AG04450 (cell line): ENCODE results near the gene DNAH8. TPM values are rescaled to one million over a fixed set of nuclear protein-coding genes. Genes with fewer than 3 reads are reported as not detected.

Experiments used
- CTCF ChIA-PET: fragments of 300-600, 350-600 bp; formaldehyde crosslinking; extraction: SDS; loops from one replicate; lab custom pipeline; 2022; ENCODE audit warnings: antibody characterized with exemption, inconsistent platforms; lab: Charles Lee
- POLR2A ChIA-PET: fragments of 350-600 bp; formaldehyde crosslinking; extraction: SDS; loops from one replicate; lab custom pipeline; 2021; ENCODE audit warnings: antibody characterized with exemption, inconsistent platforms; lab: Yijun Ruan, JAX
- DNase-seq: peaks from one replicate; pipeline ENCODE4 v3.0.0-alpha.2; 2011; ENCODE audit warnings: low read depth, low spot score
- H3K27ac ChIP-seq: one replicate; pipeline ENCODE4 v1.5.1; 2012; ENCODE audit warnings: low read depth, low read length, control low read depth
- H3K27me3 ChIP-seq: one replicate; pipeline ENCODE4 v1.6.0; 2012; ENCODE audit warnings: low read length; ENCODE audit not compliant: control insufficient read depth, insufficient read depth
- H3K4me3 ChIP-seq: 2 replicates; pipeline ENCODE4 v1.5.1; 2011; ENCODE audit warnings: mild to moderate bottlenecking, low read depth, low read length, control low read depth
- H3K9me3 ChIP-seq: 2 replicates; pipeline ENCODE4 v1.5.1; 2012; ENCODE audit warnings: low read length; ENCODE audit not compliant: control insufficient read depth, insufficient read depth
- polyA plus RNA-seq: library from polyadenylated mRNA; depleted of rRNA; stranded (reverse); fragments of >200 nt; gene quantifications from 2 replicates; pipeline ENCODE4 v1.2.3, GENCODE V29; 2011
- TF ChIP-seq, protein P1 (sequence below): IDR thresholded peaks from 2 replicates; pipeline ENCODE4 v1.5.1; 2011; ENCODE audit warnings: low read depth, low read length, control low read depth, inconsistent platforms

Gene DNAH8
- polyA plus RNA-seq, 1 experiment: not detected

DNA sequence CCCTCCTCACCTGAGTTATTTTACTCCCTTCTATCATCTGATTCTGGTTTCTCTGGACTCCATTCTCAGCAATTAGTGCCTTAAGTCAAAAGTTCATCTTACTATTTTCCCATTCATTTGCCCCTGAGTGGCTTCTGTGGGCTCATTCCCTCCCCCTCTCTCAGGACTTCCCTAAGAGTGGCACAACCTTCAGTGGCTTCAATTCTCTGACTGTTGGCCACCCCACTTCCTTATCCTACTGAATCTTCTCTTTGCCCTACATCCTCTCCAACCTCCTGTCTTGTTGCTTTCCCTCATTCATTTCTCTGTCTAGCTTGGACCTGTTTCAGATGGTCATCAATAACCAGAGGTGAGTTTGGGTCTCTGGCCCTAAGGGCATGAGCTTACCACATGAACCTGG lies 272.4 kb downstream of the DNAH8 start:
- CTCF ChIA-PET: no interaction called here
- DNase-seq: no peak
- TF ChIP-seq, protein P1, sequence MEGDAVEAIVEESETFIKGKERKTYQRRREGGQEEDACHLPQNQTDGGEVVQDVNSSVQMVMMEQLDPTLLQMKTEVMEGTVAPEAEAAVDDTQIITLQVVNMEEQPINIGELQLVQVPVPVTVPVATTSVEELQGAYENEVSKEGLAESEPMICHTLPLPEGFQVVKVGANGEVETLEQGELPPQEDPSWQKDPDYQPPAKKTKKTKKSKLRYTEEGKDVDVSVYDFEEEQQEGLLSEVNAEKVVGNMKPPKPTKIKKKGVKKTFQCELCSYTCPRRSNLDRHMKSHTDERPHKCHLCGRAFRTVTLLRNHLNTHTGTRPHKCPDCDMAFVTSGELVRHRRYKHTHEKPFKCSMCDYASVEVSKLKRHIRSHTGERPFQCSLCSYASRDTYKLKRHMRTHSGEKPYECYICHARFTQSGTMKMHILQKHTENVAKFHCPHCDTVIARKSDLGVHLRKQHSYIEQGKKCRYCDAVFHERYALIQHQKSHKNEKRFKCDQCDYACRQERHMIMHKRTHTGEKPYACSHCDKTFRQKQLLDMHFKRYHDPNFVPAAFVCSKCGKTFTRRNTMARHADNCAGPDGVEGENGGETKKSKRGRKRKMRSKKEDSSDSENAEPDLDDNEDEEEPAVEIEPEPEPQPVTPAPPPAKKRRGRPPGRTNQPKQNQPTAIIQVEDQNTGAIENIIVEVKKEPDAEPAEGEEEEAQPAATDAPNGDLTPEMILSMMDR: no peak
- Histone ChIP-seq H3K27me3 (no peaks in the 10 kb centered on the region), H3K9me3 (no peaks in the 10 kb centered on the region), H3K27ac (no peak overlapping the region), H3K4me3 (no peak overlapping the region)
- POLR2A ChIA-PET: no interaction called here

DNA sequence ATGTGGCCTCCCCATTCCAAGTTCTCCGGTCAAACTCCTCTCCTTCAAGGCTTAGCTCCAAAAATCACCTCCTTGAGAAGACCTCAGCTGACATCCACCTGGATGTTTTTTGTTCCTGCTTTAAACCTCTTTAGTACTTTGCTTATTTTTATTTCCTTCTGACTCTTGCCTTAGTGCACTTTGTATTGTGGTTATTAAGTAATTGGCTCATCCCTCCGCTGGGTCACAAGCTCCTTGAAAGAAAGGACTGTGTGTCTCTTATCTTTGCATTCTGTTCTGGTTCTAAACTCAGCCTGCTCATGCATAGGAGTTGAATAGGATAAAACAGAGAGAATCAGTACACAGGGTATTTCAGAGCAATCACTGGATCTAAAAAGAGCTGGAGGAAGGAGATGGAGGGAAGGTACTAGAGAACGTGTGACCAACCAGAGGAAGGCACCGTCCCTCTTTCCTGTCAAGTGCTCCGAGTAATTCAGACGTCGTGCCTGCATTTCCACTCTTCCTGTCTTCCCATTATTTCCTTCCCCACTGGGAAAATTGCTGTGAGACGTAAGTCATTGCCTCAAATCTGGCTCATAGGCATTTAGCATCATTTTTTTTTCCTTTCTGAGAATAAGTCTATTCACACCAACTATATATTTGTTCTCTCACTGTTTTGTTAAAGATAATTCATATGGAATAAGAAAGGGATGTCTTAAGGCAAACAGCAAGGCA lies 273.8 kb downstream of the DNAH8 start:
- Histone ChIP-seq H3K27me3 (no peaks in the 10 kb centered on the region), H3K27ac (no peak overlapping the region), H3K9me3 (no peaks in the 10 kb centered on the region), H3K4me3 (no peak overlapping the region)
- TF ChIP-seq, protein P1: no peak
- DNase-seq: no peak
- CTCF ChIA-PET: no interaction called here
- POLR2A ChIA-PET: no interaction called here

DNA sequence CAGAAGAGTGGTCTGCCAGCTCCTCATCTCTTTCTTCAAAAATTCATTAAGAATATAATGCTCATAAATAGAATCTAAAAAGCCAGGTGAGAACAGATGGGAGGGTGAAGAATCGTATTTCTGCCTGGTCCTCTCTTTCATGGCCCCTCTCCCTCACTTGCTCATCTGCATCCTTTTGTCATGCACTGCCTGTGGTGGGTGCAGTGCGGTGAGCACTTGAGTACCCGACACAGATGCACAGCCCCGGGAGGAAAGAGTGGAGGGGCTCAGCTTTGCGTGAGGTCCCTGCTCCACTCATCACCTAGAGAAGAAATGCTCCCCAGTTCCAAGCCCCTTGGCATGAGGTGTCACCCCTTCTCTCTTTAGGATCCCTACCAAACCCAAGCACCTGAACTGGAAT lies 275.4 kb downstream of the DNAH8 start:
- TF ChIP-seq, protein P1: no peak
- Histone ChIP-seq H3K27ac (no peak overlapping the region), H3K9me3 (no peaks in the 10 kb centered on the region), H3K27me3 (no peaks in the 10 kb centered on the region), H3K4me3 (no peak overlapping the region)
- CTCF ChIA-PET: no interaction called here
- DNase-seq: no peak
- POLR2A ChIA-PET: no interaction called here

DNA sequence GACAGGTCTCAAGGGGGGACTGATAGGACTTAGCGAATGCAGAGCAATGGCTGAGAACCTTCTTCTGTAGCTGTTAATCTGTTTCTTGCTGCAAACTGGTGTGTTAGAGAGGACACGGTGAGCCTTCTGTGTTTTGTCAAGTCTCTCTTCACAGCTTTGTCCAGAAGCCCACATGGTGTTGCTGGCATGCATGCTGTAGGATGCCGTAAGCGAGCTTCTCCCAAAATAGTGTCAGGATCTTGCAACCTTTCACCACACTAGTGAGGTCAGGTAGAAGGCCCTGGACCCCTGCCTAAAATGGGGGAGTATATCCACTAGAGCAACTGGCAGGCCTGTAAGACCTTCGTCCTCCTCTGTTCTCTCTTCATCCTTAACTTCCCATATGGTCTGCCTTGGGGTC lies 281.6 kb downstream of the DNAH8 start:
- no peaks in the 10 kb centered on the region for H3K9me3 ChIP-seq
- TF ChIP-seq, protein P1: no peak
- H3K4me3 ChIP-seq: no peak overlapping the region
- POLR2A ChIA-PET: no interaction called here
- CTCF ChIA-PET: interaction anchor here (0.6 to 2.4 kb wide), 7 partner anchors 16 to 314 kb away, joined by 3 to 21 read pairs (median 5); no protein-coding TSS in a partner anchor
- no peak overlapping the region for H3K27ac ChIP-seq
- no peaks in the 10 kb centered on the region for H3K27me3 ChIP-seq
- DNase-seq: no peak

DNA sequence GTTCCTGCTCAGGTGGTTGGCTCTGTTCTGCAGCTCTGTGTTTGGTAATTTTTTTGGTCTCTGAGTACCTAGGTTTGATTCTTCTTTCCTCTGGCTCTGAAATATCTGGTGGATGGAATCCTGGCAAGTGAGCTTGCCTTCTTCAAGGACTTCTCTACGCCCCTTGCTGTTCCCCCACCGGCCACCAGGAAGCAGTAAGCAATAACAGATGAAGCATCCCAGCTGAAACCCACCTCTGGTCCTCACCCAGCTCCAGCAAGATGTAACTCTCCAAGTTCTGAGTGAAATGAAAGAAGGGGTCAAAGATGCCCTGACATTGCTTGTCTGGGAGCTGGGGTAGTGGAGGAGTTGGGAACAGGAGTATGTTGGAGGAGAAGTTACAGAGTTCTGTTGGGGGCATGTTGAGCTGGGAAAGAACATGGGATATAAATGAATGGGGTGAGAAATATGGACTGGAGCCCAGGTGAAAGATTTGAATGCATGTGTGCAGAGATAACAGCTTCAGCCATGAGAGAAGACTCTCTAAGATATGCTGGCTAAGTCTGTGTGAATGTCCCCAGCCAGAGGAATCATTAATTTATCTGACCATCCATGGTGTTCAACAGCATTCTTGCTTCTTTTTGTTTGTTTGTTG lies 282.1 kb downstream of the DNAH8 start:
- Histone ChIP-seq H3K4me3 (no peak overlapping the region), H3K27me3 (no peaks in the 10 kb centered on the region), H3K9me3 (no peaks in the 10 kb centered on the region), H3K27ac (no peak overlapping the region)
- no peak for DNase-seq
- POLR2A ChIA-PET: no interaction called here
- CTCF ChIA-PET: interaction anchor here (0.6 to 2.4 kb wide), 9 partner anchors 15 to 313 kb away, joined by 3 to 21 read pairs (median 4); no protein-coding TSS in a partner anchor
- TF ChIP-seq, protein P1: peak; percentile 63
